Measurements from ENCODE around the gene ANKRD44.

ANKRD44 gene

GRCh38 chr2:197102231-197102630 lies 208.3 kb downstream of the ANKRD44 start:
- no peak for DNase-seq

GRCh38 chr2:197101519-197101918 lies 209.1 kb downstream of the ANKRD44 start:
- DNase-seq = no peak

- no peak for DNase-seq
These were observed 212.8 kb downstream of the ANKRD44 start for GRCh38 chr2:197097578-197098366.

GRCh38 chr2:197096649-197097048 lies 213.9 kb downstream of the ANKRD44 start:
- no peak for DNase-seq

GRCh38 chr2:197092431-197092830 lies 218.1 kb downstream of the ANKRD44 start:
- no peak for DNase-seq

- DNase-seq = peak in 1 of 2 experiments; percentile 52
These were observed 219.7 kb downstream of the ANKRD44 start for GRCh38 chr2:197090742-197091367.

- no peak for DNase-seq
These were observed 220.9 kb downstream of the ANKRD44 start for GRCh38 chr2:197089655-197090054.

GRCh38 chr2:197088694-197089093 lies 221.9 kb downstream of the ANKRD44 start:
- no peak for DNase-seq

GRCh38 chr2:197086500-197086899 lies 224.1 kb downstream of the ANKRD44 start:
- DNase-seq = no peak

GRCh38 chr2:197085665-197086064 lies 224.9 kb downstream of the ANKRD44 start:
- DNase-seq = no peak

GRCh38 chr2:197081294-197081693 lies 229.3 kb downstream of the ANKRD44 start:
- DNase-seq = no peak

- no peak for DNase-seq
These were observed 229.9 kb downstream of the ANKRD44 start for GRCh38 chr2:197080578-197081216.

- DNase-seq = peak; percentile 55 to 74
These were observed 230.6 kb downstream of the ANKRD44 start for GRCh38 chr2:197079832-197080555.

GRCh38 chr2:197079414-197079813 lies 231.2 kb downstream of the ANKRD44 start:
- no peak for DNase-seq

- no peak for DNase-seq
These were observed 232.0 kb downstream of the ANKRD44 start for GRCh38 chr2:197078535-197078934.

- DNase-seq = no peak
These were observed 233.2 kb downstream of the ANKRD44 start for GRCh38 chr2:197077336-197077735.

- DNase-seq = no peak
These were observed 233.9 kb downstream of the ANKRD44 start for GRCh38 chr2:197076652-197077051.

GRCh38 chr2:197075754-197076337 lies 234.7 kb downstream of the ANKRD44 start:
- DNase-seq = no peak

GRCh38 chr2:197075281-197075680 lies 235.3 kb downstream of the ANKRD44 start:
- DNase-seq = no peak

- DNase-seq = no peak
These were observed 236.7 kb downstream of the ANKRD44 start for GRCh38 chr2:197073701-197074433.

GRCh38 chr2:197073270-197073669 lies 237.3 kb downstream of the ANKRD44 start:
- DNase-seq = no peak

- DNase-seq = no peak
These were observed 238.0 kb downstream of the ANKRD44 start for GRCh38 chr2:197072533-197072932.

All from NCI-H2081 (cell line).